Panc1 (cell line): Measurements from ENCODE around the gene MYH10.

ENCODE experiments used
- POLR2AphosphoS5 ChIP-seq: IDR thresholded peaks from 2 replicates; pipeline ENCODE4 v1.6.1; 2012; ENCODE audit warnings: mild to moderate bottlenecking, low read depth, low read length, moderate library complexity
- SIN3A ChIP-seq: IDR thresholded peaks from 2 replicates; pipeline ENCODE4 v1.6.1; 2012; ENCODE audit warnings: low read depth, mild to moderate bottlenecking, low read length, moderate library complexity, borderline replicate concordance; ENCODE audit not compliant: insufficient read depth
- TCF7L2 ChIP-seq: IDR thresholded peaks from 2 replicates; pipeline ENCODE4 v1.6.1; 2011; ENCODE audit warnings: mild to moderate bottlenecking, low read depth, low read length, inconsistent platforms
- TF ChIP-seq, protein P1 (sequence below): fragments of 450-650 bp; IDR thresholded peaks from 2 replicates; pipeline ENCODE4 v1.5.1; 2017; ENCODE audit warnings: mild to moderate bottlenecking
- TF ChIP-seq, protein P2 (sequence below), 2 experiments: IDR thresholded peaks; 2 replicates each; pipeline ENCODE4 v1.6.1; 2011 to 2012; ENCODE audit warnings: low read depth in 2 of 2, control low read depth in 1 of 2, low read length in 1 of 2, mild to moderate bottlenecking in 1 of 2, moderate library complexity in 1 of 2; ENCODE audit not compliant: insufficient read depth in 1 of 2

DNA sequence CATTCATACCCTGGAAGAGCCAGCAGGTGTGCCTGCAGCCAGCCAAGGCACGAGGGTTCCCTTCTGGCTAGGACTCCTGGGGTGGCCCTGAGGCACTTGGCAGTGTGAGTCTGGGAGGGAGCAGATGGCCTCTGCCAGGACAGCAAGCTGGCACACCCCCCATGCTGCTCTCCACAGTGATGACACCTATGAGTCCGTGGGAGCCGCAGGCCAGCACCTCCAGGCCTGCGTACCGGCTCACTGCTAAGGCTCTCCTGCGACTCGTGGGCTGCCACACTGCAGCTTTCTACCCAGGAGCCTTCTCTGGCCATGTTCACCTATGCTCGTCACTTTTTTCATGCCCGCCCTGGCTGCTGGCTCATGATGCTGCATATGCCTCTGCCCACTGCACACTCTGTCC is 126.7 kb downstream of the MYH10 start:
- TF ChIP-seq, protein P1, sequence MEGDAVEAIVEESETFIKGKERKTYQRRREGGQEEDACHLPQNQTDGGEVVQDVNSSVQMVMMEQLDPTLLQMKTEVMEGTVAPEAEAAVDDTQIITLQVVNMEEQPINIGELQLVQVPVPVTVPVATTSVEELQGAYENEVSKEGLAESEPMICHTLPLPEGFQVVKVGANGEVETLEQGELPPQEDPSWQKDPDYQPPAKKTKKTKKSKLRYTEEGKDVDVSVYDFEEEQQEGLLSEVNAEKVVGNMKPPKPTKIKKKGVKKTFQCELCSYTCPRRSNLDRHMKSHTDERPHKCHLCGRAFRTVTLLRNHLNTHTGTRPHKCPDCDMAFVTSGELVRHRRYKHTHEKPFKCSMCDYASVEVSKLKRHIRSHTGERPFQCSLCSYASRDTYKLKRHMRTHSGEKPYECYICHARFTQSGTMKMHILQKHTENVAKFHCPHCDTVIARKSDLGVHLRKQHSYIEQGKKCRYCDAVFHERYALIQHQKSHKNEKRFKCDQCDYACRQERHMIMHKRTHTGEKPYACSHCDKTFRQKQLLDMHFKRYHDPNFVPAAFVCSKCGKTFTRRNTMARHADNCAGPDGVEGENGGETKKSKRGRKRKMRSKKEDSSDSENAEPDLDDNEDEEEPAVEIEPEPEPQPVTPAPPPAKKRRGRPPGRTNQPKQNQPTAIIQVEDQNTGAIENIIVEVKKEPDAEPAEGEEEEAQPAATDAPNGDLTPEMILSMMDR = no peak
- TF ChIP-seq POLR2AphosphoS5 = no peak
- TF ChIP-seq, protein P2, sequence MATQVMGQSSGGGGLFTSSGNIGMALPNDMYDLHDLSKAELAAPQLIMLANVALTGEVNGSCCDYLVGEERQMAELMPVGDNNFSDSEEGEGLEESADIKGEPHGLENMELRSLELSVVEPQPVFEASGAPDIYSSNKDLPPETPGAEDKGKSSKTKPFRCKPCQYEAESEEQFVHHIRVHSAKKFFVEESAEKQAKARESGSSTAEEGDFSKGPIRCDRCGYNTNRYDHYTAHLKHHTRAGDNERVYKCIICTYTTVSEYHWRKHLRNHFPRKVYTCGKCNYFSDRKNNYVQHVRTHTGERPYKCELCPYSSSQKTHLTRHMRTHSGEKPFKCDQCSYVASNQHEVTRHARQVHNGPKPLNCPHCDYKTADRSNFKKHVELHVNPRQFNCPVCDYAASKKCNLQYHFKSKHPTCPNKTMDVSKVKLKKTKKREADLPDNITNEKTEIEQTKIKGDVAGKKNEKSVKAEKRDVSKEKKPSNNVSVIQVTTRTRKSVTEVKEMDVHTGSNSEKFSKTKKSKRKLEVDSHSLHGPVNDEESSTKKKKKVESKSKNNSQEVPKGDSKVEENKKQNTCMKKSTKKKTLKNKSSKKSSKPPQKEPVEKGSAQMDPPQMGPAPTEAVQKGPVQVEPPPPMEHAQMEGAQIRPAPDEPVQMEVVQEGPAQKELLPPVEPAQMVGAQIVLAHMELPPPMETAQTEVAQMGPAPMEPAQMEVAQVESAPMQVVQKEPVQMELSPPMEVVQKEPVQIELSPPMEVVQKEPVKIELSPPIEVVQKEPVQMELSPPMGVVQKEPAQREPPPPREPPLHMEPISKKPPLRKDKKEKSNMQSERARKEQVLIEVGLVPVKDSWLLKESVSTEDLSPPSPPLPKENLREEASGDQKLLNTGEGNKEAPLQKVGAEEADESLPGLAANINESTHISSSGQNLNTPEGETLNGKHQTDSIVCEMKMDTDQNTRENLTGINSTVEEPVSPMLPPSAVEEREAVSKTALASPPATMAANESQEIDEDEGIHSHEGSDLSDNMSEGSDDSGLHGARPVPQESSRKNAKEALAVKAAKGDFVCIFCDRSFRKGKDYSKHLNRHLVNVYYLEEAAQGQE (IDR thresholded peaks at IDR 0.05; ENCODE audit: insufficient read depth in 1 of 2, low read depth in 2 of 2, low read length in 1 of 2) = no peak
- no peak for TF ChIP-seq TCF7L2
- TF ChIP-seq SIN3A = no peak
